GM21723 (cell line): Measurements from ENCODE around the gene CDH16.
"Not testable (repeated sequence)": the region's sequence is repeated elsewhere in the genome, so short reads cannot be mapped to it uniquely, and the experiment has no call there.

Experiments used
- ATAC-seq: cut with Tn5 transposase; IDR thresholded peaks from one replicate; pipeline ENCODE4 v1.9.1; 2021; ENCODE audit warnings: mild to moderate bottlenecking, moderate library complexity; ENCODE audit not compliant: unreplicated experiment

Gene CDH16

GRCh38 chr16:66899310-66899944 is 19.3 kb downstream of the CDH16 start:
- no peak for ATAC-seq

GRCh38 chr16:66898933-66899309 is 19.8 kb downstream of the CDH16 start:
- no peak for ATAC-seq

- ATAC-seq, result no peak
Observed at GRCh38 chr16:66898207-66898606, 20.5 kb downstream of the CDH16 start.

GRCh38 chr16:66896682-66897081 is 22.0 kb downstream of the CDH16 start:
- ATAC-seq, result not testable (repeated sequence)

GRCh38 chr16:66895999-66896398 is 22.7 kb downstream of the CDH16 start:
- no peak for ATAC-seq

GRCh38 chr16:66895689-66895979 is 23.1 kb downstream of the CDH16 start:
- ATAC-seq, result no peak

GRCh38 chr16:66894948-66895688 is 23.6 kb downstream of the CDH16 start:
- ATAC-seq, result peak; percentile 72

GRCh38 chr16:66894055-66894454 is 24.6 kb downstream of the CDH16 start:
- ATAC-seq, result no peak

GRCh38 chr16:66891797-66892196 is 26.9 kb downstream of the CDH16 start:
- no peak for ATAC-seq

GRCh38 chr16:66891360-66891759 is 27.3 kb downstream of the CDH16 start:
- ATAC-seq, result no peak

- ATAC-seq, result no peak
Observed at GRCh38 chr16:66890799-66891198, 27.9 kb downstream of the CDH16 start.

- ATAC-seq, result no peak
Observed at GRCh38 chr16:66889622-66890021, 29.1 kb downstream of the CDH16 start.

GRCh38 chr16:66888647-66889615 is 29.8 kb downstream of the CDH16 start:
- no peak for ATAC-seq

- ATAC-seq, result no peak
Observed at GRCh38 chr16:66886914-66887313, 31.8 kb downstream of the CDH16 start.

- no peak for ATAC-seq
Observed at GRCh38 chr16:66886321-66886720, 32.4 kb downstream of the CDH16 start.

- ATAC-seq, result no peak
Observed at GRCh38 chr16:66885491-66885890, 33.2 kb downstream of the CDH16 start.

- ATAC-seq, result no peak
Observed at GRCh38 chr16:66882702-66883101, 36.0 kb downstream of the CDH16 start.

- no peak for ATAC-seq
Observed at GRCh38 chr16:66881964-66882508, 36.6 kb downstream of the CDH16 start.

GRCh38 chr16:66881560-66881959 is 37.1 kb downstream of the CDH16 start:
- ATAC-seq, result no peak

- ATAC-seq, result peak; percentile 6
Observed at GRCh38 chr16:66881014-66881417, 37.7 kb downstream of the CDH16 start.

- peak; percentile 95 for ATAC-seq
Observed at GRCh38 chr16:66880288-66881013, 38.2 kb downstream of the CDH16 start, which contains the start of gene PDP2. Gene PDP2, plus strand, starts transcription at chr16:66880515. Its CDS starts 3,770 bp downstream, at chr16:66884285.
